Ramos (cell line): ENCODE results near the gene TRIB2.

ENCODE experiments used
- in situ Hi-C: fragments of 300-500 bp; cut with MboI; formaldehyde crosslinking; loops from one replicate; pipeline ENCODE4 v1.14.3; 2022; ENCODE audit warnings: low sequenced_read_pairs; ENCODE audit not compliant: unreplicated experiment

TRIB2 gene

DNA sequence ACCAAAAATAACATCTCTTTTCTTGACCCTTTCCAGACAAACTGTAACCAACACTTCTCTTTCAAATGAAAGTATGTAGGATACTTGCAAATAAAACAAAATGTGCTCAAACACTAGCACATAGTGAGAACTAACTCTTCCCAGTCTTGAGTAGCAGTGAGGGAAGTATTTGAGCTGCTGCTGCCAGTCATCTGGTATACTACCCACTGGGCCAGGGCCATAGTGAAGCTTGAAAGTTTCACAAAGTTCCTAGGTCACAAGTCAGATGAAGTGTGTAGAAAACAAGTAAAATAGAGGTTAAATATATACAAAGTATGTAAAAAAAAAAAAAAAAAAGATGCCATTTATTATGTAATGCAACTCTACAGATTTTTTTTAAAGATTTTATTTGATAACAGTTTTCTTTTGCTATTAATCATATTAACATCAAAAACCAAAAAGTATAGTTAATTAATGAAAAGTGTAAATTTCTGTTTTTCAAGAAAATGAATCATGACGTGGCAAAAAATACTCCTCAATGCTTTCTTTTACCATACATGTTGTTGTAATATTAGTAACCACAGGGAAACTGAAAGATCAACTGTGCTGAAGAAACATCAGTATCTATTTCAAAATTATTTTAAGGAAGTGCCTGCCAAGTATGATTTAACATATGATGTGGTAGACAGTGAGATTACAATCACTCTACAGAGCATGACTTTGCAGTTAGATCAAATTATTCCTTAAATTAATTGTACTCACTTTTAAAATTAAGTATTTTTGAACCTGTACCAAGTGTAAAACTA lies 21.6 kb upstream of the TRIB2 start:
- in situ Hi-C loops, result no loop called here

DNA sequence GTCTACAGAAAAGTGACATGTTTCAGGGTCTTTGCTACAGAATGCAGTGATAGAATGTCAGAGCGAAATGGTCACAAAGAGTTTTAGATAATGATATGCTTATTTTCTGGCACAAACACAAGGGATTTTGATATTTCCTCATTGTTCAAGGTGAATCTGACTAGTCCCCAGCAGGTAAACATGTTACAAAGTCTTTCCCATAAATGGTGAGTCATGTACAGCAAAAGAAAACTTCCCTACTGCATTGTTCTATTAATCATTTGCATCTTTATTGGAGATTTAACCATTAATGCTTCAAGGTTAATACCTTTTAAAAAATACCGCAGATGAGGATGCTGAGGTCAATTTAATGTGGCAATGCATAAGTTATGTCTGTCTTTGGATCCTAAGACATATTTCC lies 19.1 kb upstream of the TRIB2 start:
- in situ Hi-C loops, result no loop called here

DNA sequence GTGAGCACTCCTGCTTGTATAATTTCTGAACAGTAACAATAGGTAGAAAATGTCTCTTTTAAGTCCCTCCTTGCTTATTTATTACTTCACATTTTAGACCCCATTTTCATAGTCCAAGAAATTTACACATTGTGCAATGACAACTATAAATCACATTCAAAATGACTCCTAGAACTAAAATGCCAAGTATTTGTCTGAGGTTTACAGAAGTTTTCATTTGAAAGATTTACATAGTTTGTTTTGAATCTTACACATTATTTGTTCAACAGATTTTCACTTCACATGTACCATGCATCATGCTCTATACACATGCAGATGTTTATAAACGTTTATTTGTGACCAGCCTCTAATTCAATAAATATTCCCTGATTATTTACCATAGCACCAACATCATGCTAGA lies 15.7 kb upstream of the TRIB2 start:
- in situ Hi-C loops, result no loop called here

DNA sequence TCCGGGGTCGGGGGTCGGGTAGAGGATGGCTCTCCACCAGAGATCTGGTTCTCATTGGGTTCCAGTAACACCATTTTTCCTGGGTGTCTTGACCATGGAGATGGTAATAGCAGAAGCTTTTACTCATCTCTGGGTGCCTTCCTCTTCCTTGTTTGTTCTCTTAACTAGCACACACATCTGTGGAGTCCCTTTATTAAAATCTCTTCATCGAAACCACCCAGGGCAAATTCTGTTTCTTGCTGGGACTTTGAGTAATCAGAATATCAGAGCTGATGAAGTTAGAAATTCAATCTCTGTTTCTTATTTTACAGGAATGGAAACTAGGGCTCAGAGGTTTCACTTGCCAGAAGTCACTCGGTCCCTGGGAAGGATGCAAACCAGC lies 15.0 kb upstream of the TRIB2 start:
- in situ Hi-C loops, result no loop called here

DNA sequence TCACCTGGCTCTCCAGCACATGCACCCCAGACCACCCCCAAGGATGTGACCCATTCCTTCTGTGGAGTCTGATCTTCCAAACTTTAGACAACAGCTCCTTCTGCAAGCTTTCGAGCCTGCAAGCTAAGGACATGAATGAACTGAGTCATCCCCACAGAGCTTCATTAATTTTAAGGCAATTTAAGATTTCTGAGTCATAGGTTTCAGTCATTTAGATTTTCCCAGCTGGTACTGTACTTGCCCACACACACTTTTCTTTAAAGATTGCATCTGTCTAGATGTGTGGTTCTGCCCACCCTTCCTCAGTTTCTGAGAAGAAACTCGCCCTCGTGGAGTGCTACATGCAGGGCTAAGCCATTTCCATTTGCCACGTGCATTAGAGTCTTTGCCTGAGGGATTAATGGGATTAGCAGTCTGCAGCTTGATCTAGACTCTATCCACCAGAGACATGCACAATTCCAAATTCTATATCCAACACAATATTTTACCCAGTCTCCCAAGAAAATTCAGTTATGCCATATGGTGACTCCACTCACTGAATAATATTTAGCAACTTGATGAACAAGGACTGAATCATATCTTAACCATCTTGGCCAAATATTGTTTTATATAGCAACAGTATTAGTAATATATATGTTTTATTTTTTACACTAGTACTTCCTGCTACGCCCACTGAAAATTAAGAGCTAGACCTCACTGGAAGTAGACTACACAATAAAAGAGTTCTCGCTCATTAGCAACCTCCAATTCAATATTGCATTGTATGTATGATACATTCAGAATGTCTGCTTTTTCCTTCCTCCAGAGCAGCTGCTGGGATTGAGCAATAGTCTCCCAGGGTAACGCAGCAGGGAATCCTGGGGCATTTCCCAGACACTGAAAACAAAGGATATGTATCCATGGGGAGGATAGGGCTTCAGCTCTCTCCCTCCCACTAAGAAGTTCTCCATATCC lies 14.3 kb upstream of the TRIB2 start:
- in situ Hi-C loops, result no loop called here

DNA sequence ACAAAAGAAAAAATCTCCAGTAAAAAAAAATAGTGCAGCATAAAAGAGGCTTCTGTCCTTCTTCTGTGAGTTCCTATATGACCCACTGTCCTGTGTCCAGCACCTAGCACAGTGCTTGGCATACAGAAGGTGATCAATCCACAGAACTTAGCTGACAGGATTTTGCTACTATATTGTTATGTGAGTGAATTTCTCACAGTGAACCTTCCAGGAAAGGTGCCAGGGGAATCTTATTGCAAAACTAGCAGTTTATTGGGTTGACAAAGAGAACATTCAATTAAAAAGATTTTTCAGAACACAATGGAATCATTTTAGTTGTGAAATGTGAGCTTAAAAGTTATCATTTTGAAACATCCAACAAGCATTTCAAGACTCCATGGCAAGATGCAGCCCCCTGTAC lies 12.4 kb upstream of the TRIB2 start:
- in situ Hi-C loops, result no loop called here

DNA sequence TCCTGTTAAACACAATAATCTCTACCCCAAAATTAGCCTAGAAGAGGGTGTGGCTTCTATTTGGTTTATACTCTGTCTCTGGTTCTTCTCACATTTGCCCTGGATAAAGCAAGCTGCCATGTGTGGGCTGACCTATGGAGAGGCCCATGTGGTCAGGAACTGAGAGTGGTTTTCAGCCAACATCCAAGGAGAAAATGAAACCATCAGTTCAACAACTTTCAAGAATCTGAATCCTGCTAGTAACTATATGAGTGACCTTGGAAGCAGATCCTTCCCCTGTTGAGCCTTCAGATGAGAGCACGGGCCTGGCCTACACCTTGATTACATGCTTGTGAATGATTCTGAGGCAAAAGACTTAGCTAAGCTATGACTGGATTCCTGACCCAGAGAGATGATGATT lies 11.5 kb upstream of the TRIB2 start:
- in situ Hi-C loops, result no loop called here

DNA sequence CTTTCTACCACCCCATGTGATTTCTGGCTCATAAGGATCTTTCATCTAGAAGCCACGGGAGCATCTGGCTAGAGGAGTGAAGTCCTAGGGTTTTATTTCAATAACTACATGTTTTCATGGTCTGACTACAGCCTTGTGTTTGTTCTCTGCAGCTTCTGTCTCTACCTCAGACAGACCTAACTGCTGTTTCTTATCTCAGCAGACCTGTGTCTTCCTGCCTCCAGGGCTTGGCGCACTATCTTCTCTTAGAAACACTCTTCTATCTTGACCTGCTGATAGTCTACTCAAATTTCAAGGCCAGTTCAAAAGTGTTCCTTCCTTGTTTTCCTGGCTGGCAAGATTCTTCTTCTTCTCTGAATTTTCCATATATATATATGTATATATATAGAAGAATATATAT lies 11.0 kb upstream of the TRIB2 start:
- in situ Hi-C loops, result no loop called here

DNA sequence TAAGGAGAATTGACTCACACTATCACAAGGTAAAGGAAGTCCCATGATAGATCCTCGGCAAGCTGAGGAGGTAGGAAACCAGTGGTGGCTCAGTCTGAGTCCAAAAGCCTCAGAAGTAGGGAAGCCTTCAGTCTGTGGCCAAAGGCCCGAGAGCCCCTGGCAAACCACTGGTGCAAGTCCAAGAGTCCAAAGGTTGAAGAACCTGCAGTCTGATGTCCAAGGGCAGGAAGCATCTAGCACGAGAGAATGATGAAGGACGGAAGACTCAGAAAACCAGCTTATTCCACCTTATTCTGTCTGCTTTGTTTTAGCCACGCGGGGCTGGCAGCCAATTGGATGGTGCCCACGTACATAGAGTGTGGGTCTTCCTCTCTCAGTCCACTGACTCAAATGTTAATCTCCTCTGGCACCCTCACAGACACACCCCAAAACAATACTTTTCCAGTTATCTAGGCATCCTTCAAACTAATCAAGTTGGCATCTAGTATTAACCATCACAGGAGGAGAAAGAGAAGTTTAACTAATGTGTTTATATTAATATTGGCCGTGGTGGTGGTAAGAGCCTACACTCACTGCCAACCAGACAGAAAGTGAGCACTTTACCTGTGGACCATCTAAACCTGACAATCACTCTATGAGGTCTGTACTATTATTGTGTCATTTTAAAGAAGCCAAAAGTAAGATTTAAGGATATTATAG lies 8.1 kb upstream of the TRIB2 start:
- in situ Hi-C loops, result no loop called here

DNA sequence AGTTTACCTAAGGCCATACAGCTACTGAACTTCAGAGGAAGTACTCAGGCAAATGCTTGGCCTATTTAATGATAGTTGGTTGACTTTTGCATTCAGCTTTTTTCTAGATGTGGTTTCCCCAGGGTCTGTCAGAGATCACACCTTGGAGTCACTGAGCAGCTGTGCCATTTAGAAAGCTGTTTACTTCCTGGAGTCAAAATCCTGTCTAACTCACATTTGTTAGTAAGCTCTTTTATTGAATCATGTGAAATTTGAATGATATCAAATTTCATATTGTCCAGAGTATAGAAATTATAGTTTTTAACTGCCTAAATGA lies 7.6 kb upstream of the TRIB2 start:
- in situ Hi-C loops, result no loop called here

DNA sequence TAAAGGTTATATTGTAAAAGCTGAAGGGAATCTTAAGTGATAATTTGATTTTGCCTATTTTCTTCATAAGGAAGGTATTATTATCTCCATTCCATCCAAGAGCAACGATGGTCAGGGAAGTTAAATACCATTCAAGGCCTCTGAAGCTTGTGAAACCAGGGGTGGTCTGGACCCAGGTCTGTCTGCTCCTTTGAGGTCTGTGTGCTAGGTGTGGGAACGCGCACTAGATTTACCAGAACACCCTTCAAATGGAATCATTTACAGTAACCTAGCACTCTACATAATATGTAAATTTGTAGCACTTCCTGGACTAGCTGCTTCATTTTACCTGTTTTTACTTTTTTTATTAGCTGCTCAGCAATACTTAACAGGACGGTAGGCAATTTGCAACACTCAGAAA lies 6.4 kb upstream of the TRIB2 start:
- in situ Hi-C loops, result loop anchor here (10.0 kb wide), 1 partner anchor 666 kb away; no protein-coding TSS in a partner anchor

DNA sequence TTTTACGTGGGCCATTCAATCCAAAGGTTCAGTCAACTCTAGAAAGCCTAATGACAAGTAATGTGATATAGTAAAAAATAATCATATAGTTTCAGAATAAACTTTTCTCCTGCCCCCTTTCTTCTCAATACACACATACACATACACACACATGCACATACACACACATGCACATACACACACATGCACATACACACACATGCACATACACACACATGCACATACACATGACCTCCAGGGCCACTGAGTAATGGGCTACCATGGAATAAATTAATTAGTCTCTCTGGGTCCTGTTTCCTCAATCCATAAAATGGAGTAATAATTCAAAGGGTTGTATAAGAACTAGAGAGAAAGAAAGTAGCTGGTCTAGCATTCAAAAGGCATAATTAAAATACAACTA lies 5.4 kb upstream of the TRIB2 start:
- in situ Hi-C loops, result loop anchor here (10.0 kb wide), 1 partner anchor 667 kb away; no protein-coding TSS in a partner anchor

DNA sequence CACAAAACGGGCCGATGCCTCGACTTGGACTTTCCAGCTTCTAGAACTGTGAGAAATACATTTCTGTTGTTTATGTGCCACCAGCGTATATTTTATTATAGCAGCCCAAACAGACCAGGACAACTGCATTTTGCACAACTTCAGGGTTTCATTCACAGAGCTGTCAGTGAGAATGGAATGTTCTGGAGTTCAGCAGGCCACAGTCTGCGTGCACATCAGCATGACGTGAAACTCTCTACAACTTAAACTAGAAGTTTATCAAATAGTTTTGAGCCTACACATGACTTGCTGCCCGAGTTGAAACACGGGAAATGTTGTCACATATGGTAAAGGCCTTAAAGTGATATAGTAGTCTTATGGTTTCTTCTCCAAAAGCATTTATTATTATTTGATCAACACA lies 3.9 kb upstream of the TRIB2 start:
- in situ Hi-C loops, result loop anchor here (10.0 kb wide), 1 partner anchor 668 kb away; no protein-coding TSS in a partner anchor

DNA sequence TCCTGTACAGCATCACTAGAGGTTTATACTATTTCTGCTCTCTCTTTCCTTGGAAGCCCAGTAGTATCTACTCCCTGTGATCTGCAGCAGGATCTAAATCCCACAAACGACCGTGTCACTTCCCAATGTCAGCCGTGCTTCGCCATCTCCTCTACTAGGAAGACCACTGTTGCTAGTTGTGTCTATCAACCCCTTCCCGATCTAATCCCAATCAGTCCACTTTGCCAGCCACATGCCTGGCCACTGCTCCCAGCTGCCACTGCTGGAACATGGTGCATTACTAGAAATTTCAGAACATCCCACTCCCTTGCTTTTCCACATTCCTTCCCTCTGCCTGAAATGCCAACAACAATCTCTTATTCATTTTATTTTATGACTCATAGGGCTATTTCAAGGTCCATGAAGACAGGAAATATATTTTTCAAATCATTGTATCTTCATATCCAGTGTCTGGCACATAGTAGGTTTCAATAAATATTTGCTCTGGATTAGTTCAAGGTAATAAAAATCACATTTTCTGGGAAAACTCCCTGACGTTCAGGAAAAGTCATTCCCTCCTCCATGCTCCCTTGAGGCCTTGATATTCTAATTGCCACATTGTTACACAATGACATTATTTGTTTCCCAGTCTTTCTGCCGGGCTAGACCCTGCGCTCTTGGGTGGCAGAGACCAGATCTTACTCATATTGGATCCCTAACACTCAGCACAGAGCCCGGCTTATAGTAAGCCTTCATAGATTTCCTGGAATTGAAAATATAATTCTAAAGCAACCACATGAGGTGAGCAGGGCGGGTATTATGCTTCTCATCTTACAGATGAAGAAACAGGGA lies 2.1 kb upstream of the TRIB2 start:
- in situ Hi-C loops, result loop anchor here (5.0 to 10.0 kb wide), 2 partner anchors 670 to 882 kb away; no protein-coding TSS in a partner anchor

DNA sequence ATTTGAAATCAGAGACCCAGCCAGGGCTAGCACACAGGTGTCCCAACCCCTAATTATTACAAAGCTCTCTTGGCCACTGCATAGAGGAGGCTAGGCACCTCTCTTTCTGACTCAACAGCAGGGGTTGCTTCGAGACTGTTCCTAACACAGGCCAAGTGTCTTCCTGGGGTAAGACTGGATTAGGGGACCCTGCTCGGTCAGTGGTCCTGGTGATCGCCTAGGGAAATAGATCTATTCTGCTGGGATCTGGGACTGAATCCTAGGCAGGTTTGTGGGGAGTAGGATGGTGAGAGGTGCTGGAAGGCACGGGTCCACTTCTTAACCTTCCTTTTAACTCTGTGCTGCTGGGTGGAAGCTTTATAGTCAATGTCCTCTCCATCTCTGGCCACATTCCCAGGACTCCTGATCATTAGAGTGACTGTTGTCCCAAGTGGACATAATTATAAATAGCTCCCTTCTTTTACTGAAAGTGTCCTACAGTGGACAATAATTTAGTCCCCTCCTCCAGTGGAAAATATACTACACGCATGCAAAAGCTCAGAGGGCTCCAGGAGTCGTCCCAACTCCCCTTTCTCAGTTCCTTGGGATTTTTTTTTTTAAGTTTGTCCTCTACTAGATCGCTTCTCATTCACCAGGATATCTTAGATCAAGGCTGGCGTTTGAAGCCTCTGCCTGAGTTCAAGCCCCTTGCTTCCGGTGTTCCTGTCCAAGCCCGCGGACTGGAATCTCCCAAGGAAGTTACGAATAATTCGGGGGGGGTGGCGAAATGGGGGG lies 1.3 kb upstream of the TRIB2 start:
- in situ Hi-C loops, result loop anchor here (5.0 to 10.0 kb wide), 2 partner anchors 671 to 883 kb away; no protein-coding TSS in a partner anchor

DNA sequence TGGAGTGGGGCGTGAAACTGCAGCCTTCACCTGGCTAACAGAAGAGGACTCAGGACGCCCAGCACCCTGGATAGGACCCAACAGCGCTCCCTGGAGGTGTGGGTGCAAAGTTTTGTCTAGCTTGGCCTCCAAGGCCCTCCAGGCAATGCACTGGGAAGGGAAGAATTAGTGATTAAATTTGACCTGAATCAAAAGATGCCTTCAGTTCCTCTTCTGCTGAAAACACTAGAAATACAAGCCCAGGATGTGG lies 779 bp upstream of the TRIB2 start:
- in situ Hi-C loops, result loop anchor here (5.0 to 10.0 kb wide), 2 partner anchors 671 to 884 kb away; no protein-coding TSS in a partner anchor

DNA sequence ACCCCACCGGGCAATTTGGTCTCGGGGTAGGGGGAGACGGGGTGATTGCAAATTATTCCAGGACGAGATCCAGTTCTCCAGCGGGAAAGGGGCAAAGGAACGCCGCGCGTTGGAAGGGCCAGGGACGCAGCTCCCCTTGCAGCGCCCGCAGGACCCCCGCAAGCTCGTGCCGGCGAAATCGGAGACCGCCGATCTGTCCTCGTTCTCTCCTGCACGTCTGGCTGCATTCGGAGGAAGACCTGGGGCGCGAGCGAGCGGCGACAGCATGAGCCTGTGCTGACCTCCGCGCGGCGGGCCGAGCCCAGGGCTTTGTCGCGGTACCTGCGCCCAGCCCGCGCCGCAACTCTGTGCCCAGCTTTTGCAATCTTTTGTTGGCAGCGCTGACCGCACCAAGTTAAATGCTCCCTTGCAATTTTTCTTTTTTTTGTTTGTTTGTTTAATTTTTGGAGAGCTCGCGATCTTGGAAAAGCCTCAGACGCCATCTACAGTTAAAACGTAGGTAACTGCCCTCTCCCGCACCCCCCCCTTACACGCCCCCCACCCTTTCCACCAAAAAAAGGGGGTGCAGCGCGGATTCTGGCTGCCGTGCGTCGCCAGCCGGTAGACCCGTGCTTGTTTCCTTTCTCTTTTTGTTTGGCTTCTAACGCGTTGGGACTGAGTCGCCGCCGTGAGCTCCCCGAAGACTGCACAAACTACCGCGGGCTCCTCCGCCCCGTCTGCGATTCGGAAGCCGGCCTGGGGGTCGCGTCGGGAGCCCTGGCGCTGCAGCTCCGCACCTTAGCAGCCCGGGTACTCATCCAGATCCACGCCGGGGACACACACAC lies 667 bp downstream of the TRIB2 start:
- in situ Hi-C loops, result loop anchor here (5.0 to 10.0 kb wide), 2 partner anchors 673 to 885 kb away; no protein-coding TSS in a partner anchor

DNA sequence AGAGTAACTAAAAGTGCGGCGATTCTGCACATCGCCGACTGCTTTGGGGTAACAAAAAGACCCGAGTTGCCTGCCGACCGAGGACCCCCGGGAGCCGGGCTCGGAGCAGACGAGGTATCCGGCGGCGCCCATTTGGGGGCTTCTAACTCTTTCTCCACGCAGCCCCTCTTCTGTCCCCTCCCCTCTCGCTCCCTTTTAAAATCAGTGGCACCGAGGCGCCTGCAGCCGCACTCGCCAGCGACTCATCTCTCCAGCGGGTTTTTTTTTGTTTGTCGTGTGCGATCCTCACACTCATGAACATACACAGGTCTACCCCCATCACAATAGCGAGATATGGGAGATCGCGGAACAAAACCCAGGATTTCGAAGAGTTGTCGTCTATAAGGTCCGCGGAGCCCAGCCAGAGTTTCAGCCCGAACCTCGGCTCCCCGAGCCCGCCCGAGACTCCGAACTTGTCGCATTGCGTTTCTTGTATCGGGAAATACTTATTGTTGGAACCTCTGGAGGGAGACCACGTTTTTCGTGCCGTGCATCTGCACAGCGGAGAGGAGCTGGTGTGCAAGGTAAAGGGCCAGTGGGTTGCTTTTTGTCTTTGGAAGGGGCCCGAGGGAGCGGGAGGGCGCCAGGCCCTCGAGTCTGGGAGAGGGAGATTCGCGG lies 1.4 kb downstream of the TRIB2 start:
- in situ Hi-C loops, result loop anchor here (5.0 to 10.0 kb wide), 2 partner anchors 673 to 886 kb away; no protein-coding TSS in a partner anchor
